OCI-LY3 (cell line): Measurements from ENCODE around the gene GRAMD1C.

Experiments
- CTCF ChIP-seq: fragments of 200-600, 300-600 bp; sonication (generic); IDR thresholded peaks from 2 replicates; pipeline ENCODE4 v1.5.1; 2014; ENCODE audit warnings: antibody characterized with exemption, low read length, low read depth
- EZH2phosphoT487 ChIP-seq: fragments of 200-600 bp; shearing (Covaris generic); IDR thresholded peaks from 2 replicates; pipeline ENCODE4 v1.6.1; 2018; ENCODE audit warnings: antibody characterized with exemption, mixed run types, low read depth

GRCh38 chr3:113847247-113847646 is 8.7 kb downstream of the GRAMD1C start:
- no peak for TF ChIP-seq CTCF
- TF ChIP-seq EZH2phosphoT487, result no peak
